NCI-H446 (cell line): ENCODE measurements around the gene TRIB2.

Experiments
- DNase-seq, 2 experiments: peaks; one replicate each; lab custom pipeline; 2025; lab: John Stamatoyannopoulos, UW

Gene TRIB2

GRCh38 chr2:12700989-12701388 lies 15.7 kb upstream of the TRIB2 start:
- DNase-seq: no peak

GRCh38 chr2:12701786-12702167 lies 15.0 kb upstream of the TRIB2 start:
- DNase-seq: no peak

- DNase-seq: peak; percentile 3 to 10
These were observed 14.3 kb upstream of the TRIB2 start for GRCh38 chr2:12702168-12703121.

GRCh38 chr2:12704378-12704777 lies 12.4 kb upstream of the TRIB2 start:
- DNase-seq: no peak

DNA sequence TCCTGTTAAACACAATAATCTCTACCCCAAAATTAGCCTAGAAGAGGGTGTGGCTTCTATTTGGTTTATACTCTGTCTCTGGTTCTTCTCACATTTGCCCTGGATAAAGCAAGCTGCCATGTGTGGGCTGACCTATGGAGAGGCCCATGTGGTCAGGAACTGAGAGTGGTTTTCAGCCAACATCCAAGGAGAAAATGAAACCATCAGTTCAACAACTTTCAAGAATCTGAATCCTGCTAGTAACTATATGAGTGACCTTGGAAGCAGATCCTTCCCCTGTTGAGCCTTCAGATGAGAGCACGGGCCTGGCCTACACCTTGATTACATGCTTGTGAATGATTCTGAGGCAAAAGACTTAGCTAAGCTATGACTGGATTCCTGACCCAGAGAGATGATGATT lies 11.5 kb upstream of the TRIB2 start:
- DNase-seq: no peak

DNA sequence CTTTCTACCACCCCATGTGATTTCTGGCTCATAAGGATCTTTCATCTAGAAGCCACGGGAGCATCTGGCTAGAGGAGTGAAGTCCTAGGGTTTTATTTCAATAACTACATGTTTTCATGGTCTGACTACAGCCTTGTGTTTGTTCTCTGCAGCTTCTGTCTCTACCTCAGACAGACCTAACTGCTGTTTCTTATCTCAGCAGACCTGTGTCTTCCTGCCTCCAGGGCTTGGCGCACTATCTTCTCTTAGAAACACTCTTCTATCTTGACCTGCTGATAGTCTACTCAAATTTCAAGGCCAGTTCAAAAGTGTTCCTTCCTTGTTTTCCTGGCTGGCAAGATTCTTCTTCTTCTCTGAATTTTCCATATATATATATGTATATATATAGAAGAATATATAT lies 11.0 kb upstream of the TRIB2 start:
- DNase-seq: no peak

DNA sequence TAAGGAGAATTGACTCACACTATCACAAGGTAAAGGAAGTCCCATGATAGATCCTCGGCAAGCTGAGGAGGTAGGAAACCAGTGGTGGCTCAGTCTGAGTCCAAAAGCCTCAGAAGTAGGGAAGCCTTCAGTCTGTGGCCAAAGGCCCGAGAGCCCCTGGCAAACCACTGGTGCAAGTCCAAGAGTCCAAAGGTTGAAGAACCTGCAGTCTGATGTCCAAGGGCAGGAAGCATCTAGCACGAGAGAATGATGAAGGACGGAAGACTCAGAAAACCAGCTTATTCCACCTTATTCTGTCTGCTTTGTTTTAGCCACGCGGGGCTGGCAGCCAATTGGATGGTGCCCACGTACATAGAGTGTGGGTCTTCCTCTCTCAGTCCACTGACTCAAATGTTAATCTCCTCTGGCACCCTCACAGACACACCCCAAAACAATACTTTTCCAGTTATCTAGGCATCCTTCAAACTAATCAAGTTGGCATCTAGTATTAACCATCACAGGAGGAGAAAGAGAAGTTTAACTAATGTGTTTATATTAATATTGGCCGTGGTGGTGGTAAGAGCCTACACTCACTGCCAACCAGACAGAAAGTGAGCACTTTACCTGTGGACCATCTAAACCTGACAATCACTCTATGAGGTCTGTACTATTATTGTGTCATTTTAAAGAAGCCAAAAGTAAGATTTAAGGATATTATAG lies 8.1 kb upstream of the TRIB2 start:
- no peak for DNase-seq

DNA sequence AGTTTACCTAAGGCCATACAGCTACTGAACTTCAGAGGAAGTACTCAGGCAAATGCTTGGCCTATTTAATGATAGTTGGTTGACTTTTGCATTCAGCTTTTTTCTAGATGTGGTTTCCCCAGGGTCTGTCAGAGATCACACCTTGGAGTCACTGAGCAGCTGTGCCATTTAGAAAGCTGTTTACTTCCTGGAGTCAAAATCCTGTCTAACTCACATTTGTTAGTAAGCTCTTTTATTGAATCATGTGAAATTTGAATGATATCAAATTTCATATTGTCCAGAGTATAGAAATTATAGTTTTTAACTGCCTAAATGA lies 7.6 kb upstream of the TRIB2 start:
- no peak for DNase-seq

DNA sequence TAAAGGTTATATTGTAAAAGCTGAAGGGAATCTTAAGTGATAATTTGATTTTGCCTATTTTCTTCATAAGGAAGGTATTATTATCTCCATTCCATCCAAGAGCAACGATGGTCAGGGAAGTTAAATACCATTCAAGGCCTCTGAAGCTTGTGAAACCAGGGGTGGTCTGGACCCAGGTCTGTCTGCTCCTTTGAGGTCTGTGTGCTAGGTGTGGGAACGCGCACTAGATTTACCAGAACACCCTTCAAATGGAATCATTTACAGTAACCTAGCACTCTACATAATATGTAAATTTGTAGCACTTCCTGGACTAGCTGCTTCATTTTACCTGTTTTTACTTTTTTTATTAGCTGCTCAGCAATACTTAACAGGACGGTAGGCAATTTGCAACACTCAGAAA lies 6.4 kb upstream of the TRIB2 start:
- no peak for DNase-seq

DNA sequence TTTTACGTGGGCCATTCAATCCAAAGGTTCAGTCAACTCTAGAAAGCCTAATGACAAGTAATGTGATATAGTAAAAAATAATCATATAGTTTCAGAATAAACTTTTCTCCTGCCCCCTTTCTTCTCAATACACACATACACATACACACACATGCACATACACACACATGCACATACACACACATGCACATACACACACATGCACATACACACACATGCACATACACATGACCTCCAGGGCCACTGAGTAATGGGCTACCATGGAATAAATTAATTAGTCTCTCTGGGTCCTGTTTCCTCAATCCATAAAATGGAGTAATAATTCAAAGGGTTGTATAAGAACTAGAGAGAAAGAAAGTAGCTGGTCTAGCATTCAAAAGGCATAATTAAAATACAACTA lies 5.4 kb upstream of the TRIB2 start:
- no peak for DNase-seq

DNA sequence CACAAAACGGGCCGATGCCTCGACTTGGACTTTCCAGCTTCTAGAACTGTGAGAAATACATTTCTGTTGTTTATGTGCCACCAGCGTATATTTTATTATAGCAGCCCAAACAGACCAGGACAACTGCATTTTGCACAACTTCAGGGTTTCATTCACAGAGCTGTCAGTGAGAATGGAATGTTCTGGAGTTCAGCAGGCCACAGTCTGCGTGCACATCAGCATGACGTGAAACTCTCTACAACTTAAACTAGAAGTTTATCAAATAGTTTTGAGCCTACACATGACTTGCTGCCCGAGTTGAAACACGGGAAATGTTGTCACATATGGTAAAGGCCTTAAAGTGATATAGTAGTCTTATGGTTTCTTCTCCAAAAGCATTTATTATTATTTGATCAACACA lies 3.9 kb upstream of the TRIB2 start:
- no peak for DNase-seq

DNA sequence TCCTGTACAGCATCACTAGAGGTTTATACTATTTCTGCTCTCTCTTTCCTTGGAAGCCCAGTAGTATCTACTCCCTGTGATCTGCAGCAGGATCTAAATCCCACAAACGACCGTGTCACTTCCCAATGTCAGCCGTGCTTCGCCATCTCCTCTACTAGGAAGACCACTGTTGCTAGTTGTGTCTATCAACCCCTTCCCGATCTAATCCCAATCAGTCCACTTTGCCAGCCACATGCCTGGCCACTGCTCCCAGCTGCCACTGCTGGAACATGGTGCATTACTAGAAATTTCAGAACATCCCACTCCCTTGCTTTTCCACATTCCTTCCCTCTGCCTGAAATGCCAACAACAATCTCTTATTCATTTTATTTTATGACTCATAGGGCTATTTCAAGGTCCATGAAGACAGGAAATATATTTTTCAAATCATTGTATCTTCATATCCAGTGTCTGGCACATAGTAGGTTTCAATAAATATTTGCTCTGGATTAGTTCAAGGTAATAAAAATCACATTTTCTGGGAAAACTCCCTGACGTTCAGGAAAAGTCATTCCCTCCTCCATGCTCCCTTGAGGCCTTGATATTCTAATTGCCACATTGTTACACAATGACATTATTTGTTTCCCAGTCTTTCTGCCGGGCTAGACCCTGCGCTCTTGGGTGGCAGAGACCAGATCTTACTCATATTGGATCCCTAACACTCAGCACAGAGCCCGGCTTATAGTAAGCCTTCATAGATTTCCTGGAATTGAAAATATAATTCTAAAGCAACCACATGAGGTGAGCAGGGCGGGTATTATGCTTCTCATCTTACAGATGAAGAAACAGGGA lies 2.1 kb upstream of the TRIB2 start:
- DNase-seq: no peak

GRCh38 chr2:12715258-12716031 lies 1.3 kb upstream of the TRIB2 start:
- DNase-seq: no peak

GRCh38 chr2:12716032-12716281 lies 779 bp upstream of the TRIB2 start:
- DNase-seq: peak in 1 of 2 experiments; percentile 14

GRCh38 chr2:12717191-12718014 lies 667 bp downstream of the TRIB2 start:
- DNase-seq: peak in 1 of 2 experiments; percentile 10

GRCh38 chr2:12718015-12718671 lies 1.4 kb downstream of the TRIB2 start:
- no peak for DNase-seq

GRCh38 chr2:12718711-12719399 lies 2.1 kb downstream of the TRIB2 start:
- no peak for DNase-seq

GRCh38 chr2:12719400-12720277 lies 2.9 kb downstream of the TRIB2 start:
- DNase-seq: no peak

DNA sequence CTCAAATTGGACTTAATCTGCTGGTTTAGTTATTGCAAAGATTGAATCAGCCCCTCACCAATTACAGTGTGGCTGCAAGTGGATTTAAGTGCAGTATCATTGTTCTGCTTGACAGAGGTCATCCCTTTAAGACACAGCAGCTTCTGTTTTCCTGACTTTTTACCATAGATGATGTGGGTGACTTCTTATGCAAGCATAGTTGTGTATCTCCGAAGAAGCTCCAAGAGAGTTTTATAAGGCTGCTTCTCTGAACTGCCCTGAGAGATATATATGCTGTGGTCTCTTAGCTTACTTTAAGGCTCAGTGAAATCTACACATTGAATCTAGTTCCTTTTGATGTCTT lies 3.5 kb downstream of the TRIB2 start:
- no peak for DNase-seq
